MG63 (cell line): Measurements from ENCODE around the gene ACTN1. TPM values are rescaled to one million over a fixed set of nuclear protein-coding genes. Genes with fewer than 3 reads are reported as not detected.
A peak's percentile ranks its signal among the peaks of the same experiment; 100 is the strongest.

Source experiments
- DNase-seq: peaks from one replicate; pipeline ENCODE4 v3.0.0-alpha.2; 2020
- H3K27me3 ChIP-seq: fragments of 250-450 bp; sonication (Bioruptor Pico); 2 replicates; pipeline ENCODE4 v1.5.1; 2020; ENCODE audit warnings: mild to moderate bottlenecking, moderate library complexity
- H3K36me3 ChIP-seq: fragments of 250-450 bp; sonication (Bioruptor Pico); 2 replicates; pipeline ENCODE4 v1.5.1; 2020; ENCODE audit warnings: mild to moderate bottlenecking, moderate library complexity
- H3K4me3 ChIP-seq: fragments of 250-450 bp; sonication (Bioruptor Pico); 2 replicates; pipeline ENCODE4 v1.5.1; 2020; ENCODE audit warnings: mild to moderate bottlenecking, moderate library complexity
- H3K9me3 ChIP-seq: fragments of 250-450 bp; sonication (Bioruptor Pico); 2 replicates; pipeline ENCODE4 v1.5.1; 2020; ENCODE audit warnings: mild to moderate bottlenecking, moderate library complexity
- total RNA-seq: library from RNA; depleted of rRNA; stranded (reverse); fragments of >200 nt; shearing (Covaris generic); gene quantifications from 2 replicates; pipeline ENCODE4 v1.2.3, GENCODE V29; 2014; ENCODE audit warnings: low replicate concordance; rRNA removed

ACTN1 gene
- total RNA-seq, 1 experiment from 2014 or later, result 80.5 TPM

DNA sequence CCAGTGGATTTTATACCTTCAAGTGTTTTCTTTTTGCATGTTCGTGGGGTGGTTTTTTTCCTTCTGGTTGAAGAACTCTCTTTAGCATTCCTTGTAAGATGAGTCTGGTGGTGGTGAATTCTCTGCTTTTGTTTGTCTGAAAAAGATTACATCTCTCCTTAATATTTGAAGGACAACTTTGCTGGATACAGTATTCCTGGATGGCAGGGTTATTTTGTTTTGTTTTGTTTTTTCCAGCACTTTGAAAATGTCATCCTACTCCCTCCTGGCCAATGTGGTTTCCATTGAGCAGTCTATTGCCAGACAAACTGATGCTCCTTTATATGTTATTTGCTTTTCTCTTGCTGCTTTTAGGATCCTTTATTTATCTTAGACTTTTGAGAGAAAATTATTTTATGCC is 143.0 kb downstream of the ACTN1 start:
- DNase-seq, result no peak
- Histone ChIP-seq H3K9me3 (peaks cover 5% of the 10 kb centered on the region; the same call in 1 of the 2 replicates), H3K36me3 (peaks cover 2% of the 10 kb centered on the region), H3K27me3 (no peaks in the 10 kb centered on the region), H3K4me3 (no peak overlapping the region)

DNA sequence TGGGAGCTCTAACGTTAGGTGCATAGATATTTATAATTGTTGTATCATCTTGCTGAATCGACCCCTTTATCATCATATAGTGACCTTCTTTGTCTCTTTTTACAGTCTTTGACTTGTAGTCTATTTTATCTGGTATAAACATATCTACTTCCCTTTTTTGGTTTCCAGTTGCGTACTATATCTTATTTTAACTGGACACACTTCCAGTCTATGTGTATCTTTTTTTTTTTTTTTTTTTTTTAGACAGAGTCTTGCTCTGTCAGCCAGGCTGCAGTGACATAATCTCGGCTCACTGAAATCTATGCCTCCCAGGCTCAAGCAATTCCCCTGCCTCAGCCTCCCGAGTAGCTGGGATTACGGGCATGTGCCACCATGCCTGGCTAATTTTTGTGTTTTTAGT is 144.3 kb downstream of the ACTN1 start:
- Histone ChIP-seq H3K27me3 (no peaks in the 10 kb centered on the region), H3K9me3 (peaks cover 5% of the 10 kb centered on the region; the same call in 1 of the 2 replicates), H3K36me3 (peaks cover 2% of the 10 kb centered on the region), H3K4me3 (no peak overlapping the region)
- no peak for DNase-seq

DNA sequence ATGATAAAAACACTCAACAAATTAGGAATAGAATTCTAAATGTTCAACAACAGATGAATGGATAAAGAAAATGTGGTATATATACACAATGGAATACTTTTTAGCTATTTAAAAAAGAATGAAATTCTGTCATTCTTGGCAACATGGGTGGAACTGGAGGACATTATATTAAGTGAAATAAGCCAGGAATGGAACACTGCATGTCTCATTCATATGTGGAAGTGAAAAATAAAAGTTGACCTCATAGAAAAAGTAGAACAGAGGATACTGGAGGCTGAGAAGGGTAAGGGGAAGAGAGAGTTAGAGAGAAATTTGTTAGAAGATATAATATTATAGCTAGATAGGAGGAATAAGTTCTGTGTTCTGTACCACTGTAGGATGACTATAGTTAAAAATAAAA is 150.4 kb downstream of the ACTN1 start:
- no peaks in the 10 kb centered on the region for H3K36me3 ChIP-seq
- DNase-seq, result no peak
- H3K27me3 ChIP-seq, result no peaks in the 10 kb centered on the region
- no peak overlapping the region for H3K4me3 ChIP-seq
- no peaks in the 10 kb centered on the region for H3K9me3 ChIP-seq

DNA sequence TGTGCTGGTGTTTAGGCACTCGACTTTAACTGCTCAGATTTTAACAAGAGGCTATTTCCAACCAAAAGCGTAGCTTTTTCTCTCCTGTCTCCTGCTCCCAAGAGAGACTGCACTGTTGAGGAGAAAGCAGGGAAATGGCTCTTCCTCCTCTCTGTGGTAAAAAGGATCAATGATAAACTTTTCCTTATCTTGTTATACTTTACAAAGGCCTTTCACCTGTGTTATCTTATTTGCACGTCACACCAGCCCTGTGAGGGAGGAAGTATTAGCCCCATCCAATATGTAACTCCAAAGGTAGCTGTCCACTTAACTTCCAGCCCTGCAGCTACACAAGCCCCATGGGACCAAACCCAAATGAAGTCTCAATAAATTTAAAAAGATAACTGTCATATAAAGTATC is 153.4 kb downstream of the ACTN1 start:
- Histone ChIP-seq H3K4me3 (no peak overlapping the region), H3K27me3 (no peaks in the 10 kb centered on the region), H3K36me3 (no peaks in the 10 kb centered on the region)

DNA sequence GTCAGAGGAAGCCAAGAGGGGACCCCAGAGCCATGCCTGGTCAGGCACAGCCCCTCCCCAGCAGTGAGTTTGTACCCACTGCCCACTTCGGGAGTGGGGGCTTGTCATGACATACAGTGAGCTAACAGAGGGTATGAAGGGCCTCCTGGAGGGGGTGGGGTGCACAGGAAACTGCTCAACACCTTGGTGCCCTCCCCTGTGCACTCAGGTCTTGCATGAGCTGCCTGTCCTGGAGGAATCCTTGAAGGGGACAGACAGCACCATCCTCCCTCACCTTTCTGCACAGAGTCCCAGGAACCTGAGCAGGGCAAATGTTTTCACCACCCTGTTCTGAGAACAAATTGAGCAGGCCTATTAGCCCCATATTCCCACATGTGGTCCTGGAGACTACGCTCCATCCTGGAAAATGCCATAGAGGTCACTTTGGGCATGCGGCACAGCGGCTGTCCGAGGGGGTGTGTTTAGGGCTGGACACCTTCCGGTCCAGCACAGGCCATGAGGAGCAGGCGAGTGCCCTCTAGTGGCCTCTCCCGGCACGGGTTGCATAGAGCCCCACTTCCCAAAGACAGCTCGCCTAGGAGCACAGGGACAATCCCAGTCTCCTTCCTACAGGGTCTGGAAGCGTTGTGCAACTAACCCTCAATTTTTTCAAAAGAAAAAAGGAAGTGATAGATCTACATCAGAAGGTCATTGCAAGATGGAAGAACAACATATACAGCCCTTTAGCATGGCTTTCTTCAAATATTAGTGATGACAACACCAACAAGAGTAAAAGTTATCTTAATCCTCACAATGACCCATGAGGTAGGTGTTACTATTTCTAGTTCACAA is 154.4 kb downstream of the ACTN1 start:
- H3K36me3 ChIP-seq, result no peaks in the 10 kb centered on the region
- no peaks in the 10 kb centered on the region for H3K9me3 ChIP-seq
- DNase-seq, result peak; percentile 53
- no peaks in the 10 kb centered on the region for H3K27me3 ChIP-seq
- no peak overlapping the region for H3K4me3 ChIP-seq

More for the DNA sequence above, 153.4 kb downstream of the ACTN1 start:
- no peak for DNase-seq
- H3K9me3 ChIP-seq, result no peaks in the 10 kb centered on the region

DNA sequence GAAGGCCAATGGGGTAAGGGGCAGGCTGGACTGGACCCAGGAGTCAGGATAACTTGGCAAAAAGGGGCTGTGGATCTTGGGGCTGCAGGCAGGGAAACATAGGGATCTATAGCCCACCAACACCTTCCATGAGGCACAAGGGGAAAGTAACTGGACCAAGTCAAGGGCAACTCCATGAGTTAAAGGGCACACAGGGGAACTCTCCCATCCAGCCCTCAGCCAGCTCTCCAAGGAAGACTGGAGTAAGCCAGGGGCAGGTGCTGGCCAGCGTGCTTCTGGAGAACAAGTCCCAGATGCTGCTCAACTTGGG is 154.9 kb downstream of the ACTN1 start:
- no peak for DNase-seq
- Histone ChIP-seq H3K4me3 (no peak overlapping the region), H3K27me3 (no peaks in the 10 kb centered on the region), H3K36me3 (no peaks in the 10 kb centered on the region), H3K9me3 (no peaks in the 10 kb centered on the region)

Other genes with a start within 250 kb of the ACTN1 start
- 9.3 and 30.2 TPM in 2 replicates for gene ZFP36L1, start 186.2 kb downstream of the ACTN1 start, total RNA-seq
- gene DCAF5, start 173.8 kb upstream of the ACTN1 start, total RNA-seq, result 7.3 and 7.6 TPM in 2 replicates
- gene EXD2, start 212.2 kb upstream of the ACTN1 start, total RNA-seq, result 8.0 and 11.4 TPM in 2 replicates